Hematopoietic multipotent progenitor cell (in vitro differentiated cells): ENCODE measurements around the gene SNX27. TPM values are rescaled to one million over a fixed set of nuclear protein-coding genes. Genes with fewer than 3 reads are reported as not detected.
A peak's percentile ranks its signal among the peaks of the same experiment; 100 is the strongest.
"Not testable (repeated sequence)": the region's sequence is repeated elsewhere in the genome, so short reads cannot be mapped to it uniquely, and the experiment has no call there.

Experiments
- DNase-seq, 3 donors: peaks; one replicate each; pipeline ENCODE4 v3.0.0-alpha.2; 2011 to 2015; ENCODE audit warnings: low read depth in 2 of 3, low spot score in 2 of 3
- total RNA-seq: library from RNA; depleted of rRNA; stranded (reverse); fragments of >200 nt; gene quantifications from one replicate; pipeline ENCODE4 v1.2.3, GENCODE V29; 2012

SNX27 gene
- total RNA-seq, 1 donor: 11.8 TPM

DNA sequence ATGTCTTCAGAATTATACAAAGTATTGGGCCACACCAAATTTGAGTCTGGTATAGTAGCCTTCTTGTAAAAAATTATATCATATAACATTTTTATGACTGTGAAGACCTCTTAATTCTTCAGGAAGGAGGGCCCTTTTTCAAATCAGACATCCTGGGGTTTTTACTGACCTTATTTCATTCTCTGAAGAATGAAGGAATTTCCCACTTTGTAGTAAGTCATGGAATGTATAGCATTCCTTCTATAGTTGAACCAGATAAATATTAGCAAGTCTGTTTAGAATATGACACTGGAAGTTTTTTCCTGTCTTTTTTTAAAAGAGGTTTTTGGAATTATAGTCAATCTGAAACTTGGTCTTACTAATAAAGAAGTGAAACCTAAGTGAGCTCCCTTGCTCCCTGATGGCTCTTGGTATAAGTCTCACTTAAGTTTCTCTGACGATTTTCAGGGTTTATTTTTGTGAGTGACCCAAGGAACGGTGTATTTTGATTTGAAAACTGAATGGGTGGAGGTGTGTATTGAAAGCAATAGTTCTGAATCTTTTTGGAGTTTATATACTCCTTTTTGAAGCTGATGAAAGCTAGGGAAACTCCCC lies 23.7 kb downstream of the SNX27 start:
- no peak for DNase-seq

DNA sequence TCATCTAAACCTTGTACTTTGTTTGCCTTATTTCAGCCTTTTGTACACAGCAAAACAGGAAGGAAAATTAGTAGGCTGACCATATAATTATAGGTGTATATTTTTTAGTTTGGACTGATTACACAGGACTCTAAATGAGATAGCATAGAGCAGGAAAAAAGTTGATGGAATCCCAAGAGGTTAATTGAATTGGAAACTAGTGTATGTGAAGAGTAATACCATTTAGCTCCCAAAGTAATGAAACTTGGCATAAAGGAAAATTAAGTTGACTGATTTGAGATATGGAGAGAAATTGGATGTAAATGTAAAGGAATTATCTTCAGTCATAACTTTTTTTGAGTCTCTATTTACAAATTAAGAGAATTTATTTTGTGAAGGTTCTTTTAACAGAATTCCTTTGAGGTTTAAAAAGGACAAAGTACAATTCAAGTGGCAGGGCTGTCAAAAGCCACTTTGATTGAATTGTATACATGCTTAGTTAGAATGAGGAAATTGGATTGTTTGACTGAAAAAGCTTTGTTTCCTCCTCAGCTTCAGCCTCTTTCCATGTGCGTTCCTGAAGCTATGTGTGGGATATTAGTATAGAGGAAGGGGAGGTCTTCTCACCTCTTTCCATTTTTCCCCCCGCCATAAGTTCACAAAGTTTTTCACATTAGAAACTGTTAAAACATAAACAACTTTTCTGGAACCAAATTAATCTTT lies 26.4 kb downstream of the SNX27 start:
- DNase-seq: no peak

DNA sequence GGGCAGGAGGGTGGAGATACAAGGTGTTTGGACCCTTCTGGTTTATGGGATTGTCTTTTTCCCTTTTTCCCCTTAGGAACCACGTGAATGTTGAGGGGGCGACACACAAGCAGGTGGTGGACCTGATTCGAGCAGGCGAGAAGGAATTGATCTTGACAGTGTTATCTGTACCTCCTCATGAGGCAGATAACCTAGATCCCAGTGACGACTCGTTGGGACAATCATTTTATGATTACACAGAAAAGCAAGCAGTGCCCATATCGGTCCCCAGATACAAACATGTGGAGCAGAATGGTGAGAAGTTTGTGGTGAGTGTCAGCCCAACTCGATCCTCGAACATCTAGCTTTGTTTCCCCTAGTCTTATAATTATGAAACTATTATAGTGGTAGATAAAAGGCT lies 27.0 kb downstream of the SNX27 start:
- no peak for DNase-seq

DNA sequence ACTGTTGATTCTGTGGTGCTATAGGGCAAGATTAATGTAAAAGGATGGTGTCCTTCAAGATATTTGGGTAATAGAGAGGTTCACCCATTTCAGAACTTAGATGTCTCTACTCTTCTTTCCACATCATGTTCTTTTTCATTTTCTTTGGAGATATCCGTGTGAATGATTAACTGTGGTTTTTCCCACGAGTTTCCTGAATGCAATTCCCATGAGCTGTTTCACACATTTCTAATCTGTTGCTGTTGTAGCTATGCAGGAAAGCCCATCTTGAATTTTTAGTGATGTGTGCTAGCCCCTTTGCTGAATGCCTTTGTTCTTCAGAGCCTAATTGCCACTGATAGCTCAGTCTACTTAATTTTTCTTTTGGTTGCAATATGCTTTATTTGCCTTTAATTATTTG lies 27.6 kb downstream of the SNX27 start:
- no peak for DNase-seq

DNA sequence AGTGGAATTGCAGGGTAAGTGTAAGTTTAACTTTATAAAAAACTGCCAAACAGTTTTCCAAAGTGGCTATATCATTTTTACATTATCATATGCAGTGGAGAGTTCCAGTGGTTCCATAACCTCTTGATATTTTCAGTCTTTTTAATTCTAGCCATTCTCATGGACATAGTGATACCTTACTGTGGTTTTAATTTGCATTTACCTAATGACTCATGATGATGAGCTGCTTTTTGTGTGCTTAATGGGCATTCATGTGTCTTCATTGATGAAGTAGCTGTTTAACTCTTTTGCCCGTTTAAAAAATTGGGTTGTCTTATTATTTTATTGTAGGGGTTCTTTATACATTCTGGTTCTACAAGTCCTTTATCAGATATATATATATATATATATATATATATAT lies 29.4 kb downstream of the SNX27 start:
- no peak for DNase-seq

DNA sequence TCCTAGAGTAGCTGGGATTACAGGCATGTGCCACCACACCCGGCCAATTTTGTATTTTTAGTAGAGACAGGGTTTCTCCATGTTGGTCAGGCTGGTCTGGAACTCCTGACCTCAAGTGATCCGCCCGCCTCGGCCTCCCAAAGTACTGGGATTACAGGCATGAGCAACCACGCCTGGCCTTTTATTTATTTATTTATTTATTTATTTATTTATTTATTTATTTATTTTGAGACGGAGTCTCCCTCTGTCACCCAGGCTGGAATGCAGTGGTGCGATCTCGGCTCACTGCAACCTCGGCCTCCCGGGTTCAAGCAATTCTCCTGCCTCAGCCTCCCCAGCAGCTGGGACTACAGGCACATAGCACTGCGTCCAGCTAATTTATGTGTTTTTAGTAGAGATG lies 31.2 kb downstream of the SNX27 start:
- DNase-seq: not testable (repeated sequence)

DNA sequence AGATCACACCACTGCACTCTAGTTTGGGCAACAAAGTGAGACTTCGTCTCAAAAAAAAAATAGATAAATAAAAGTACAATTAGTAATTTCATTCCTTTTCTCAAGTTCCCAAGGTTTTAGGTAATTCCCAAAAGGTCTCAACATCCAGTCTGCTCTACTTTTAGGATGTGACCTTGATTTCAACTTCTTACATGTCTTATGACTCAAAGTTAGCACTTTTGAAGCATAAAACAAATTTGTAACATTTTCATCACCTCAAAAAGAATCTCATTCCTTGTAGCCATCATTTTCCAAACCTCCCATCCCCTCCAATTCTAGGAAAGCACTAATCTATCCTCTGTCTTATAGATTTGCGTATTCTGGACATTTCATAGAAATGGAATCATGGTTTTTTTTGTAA lies 32.2 kb downstream of the SNX27 start:
- no peak for DNase-seq

DNA sequence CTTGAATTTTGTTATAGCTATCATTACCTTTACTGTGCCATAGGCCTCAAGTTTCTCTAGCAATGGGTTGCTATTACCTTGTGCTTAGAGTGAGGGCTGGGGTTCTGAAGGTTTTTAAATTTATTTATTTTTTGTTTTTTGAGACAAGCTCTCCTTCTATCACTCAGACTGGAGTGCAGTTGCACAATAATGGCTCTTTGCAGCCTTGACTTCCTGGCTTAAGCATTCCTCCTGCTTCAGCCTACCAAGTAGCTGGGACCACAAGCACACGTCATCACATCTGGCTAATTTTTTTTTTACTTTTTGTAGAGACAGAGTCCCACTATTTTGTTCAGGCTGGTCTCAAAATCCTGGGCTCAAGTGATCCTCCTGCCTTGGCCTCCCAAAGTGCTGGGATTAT lies 41.5 kb downstream of the SNX27 start:
- DNase-seq: peak in 1 of 3 donors; percentile 29

DNA sequence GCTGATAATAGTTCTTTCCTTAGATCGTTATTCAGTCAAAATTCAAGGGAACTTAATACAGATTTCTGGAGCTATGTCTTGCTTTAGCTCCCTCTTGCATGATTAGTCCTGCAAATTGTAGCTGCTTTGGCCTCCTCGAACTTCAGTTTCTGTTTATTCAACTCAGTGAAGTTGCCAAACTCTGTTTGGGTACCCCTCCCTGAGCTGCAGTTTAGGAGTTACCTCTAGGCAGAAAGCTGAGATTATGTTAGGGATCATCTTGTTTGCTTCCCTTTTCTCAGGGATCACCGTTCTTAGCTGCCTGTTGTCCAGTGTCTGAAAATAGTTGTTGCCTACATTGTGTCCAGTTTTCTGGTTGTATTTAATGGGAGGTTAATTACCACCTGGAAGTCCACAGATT lies 43.5 kb downstream of the SNX27 start:
- no peak for DNase-seq

DNA sequence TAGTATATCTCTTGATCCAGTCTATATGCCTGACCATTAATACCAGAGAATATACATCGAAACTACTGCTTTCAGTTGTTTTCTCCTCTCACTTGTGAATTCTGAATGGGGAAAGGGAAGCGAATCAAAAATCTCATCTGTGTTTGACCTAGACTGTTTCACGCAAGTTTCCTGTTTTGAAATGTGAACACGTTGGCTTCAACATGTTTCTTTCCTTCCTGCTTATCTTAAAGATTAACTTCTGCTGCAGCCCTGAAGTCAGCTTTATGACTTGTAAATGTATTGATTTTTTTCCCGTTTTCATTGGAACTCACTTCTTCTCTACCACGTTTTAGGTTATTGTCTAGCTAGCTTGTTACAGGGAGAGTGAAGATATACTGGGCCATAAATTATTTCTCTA lies 49.9 kb downstream of the SNX27 start:
- peak in 1 of 3 donors; percentile 38 for DNase-seq

DNA sequence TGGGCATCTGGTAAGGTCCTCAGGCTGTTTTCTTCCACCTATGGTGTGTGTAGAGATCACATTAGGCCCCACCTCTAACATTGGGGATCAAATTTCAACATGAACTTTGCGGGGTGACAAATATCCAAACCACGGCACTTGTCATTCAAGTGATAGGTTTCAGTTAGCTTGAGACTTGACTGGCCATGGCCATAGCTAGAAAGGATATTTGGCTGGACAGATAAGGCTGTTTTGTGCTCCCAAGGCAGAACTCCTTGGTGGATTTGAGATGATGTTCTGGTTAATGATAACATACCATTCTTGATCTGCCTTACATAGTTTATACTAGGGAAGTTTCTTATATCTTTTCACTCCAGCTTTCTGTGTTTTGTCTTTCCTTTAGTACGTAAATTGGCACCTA lies 56.2 kb downstream of the SNX27 start:
- no peak for DNase-seq

DNA sequence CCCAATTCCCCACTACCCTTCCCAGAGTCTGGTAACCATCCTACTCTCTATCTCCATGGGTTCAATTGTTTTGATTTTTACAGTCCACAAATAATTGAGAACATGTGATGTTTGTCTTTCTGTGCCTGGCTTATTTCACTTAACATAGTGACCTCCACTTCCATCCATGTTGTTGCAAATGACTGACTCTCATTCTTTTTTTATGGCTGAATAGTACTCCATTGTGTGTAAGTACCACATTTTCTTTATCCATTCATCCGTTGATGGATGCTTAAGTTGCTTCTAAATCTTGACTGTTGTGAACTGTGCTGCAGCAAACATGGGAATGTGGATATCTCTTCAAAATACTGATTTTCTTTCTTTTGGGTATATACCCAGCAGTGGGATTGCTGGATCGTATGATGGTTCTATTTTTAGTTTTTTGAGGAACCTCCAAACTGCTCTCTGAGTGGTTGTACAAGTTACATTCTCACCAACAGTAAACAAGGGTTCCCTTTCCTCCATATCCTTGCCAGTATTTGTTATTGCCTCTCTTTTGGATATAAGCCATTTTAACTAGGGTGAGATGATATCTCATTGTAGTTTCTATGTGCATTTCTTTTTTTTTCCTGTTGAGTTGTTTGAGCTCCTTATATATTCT lies 58.3 kb downstream of the SNX27 start:
- DNase-seq: not testable (repeated sequence)

DNA sequence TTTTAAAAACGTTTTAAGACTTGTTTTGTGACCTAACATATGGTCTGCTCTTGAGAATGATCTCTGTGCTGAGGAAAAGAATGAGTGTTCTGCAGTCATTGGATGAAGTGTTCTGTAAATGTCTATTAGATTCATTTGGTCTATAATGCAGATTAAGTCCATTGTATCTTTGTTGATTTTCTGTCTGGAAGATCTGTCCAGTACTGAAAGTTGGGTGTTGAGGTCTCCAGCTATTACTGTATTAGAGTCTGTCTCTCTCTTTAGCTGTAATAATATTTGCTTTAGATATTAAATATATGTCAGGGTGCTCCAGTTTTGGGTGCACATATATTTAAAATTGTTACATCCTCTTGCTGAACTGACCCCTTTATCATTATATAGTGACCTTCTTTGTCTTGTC lies 61.6 kb downstream of the SNX27 start:
- DNase-seq: no peak

DNA sequence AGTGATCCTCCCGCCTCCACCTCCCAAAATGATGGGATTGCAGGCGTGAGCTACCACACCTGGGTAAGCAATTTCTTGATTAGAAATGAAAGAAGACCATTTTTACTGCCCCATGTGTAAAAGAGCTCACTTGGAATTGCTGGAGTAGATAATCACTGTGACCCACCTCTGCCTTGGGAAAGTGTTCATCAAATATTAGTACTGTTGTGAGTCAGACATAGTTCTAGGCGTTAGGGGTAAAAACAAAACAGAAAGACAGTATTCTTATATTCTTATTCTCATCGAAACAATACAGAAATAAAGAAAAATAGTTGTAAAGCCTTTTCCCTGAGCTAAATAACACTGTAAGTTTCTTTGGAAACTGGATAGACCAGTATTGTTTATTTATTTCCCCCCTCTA lies 68.5 kb downstream of the SNX27 start:
- DNase-seq: no peak

DNA sequence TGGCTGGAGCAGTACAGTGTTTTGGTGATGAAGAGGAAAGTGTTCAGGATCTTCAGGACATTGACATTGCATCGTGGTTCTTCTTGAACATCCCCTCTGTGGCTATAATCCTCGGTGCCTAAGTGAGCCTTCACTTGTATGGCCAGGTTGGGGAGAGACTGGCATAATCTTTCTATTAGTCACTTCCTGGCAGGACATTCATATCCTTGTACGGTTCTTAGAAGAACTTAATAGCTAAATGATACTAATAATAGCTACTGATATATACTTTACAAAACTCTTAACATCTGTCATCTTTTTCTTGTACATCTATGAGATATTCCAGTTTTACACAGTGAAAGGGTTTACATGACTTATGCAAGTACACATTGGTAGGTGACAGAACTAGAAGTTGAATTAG lies 69.0 kb downstream of the SNX27 start:
- no peak for DNase-seq

DNA sequence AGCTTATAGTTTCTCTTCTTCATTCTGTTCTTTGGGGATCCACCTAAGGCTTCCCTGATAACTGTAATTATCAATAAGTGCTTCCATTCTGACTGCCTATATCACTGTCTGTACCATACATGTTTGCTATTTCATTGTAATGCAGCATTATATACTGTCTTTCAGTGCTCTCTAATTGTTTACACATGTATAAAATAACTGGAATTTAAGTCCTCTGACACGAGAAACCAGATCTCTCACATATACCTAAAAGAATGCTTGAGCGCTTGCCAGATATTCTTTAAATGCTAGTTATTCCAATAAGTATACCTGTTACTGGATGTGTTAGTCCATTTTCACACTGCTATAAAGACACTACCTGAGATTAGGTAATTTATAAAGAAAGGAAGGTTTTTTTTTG lies 70.1 kb downstream of the SNX27 start:
- DNase-seq: no peak

DNA sequence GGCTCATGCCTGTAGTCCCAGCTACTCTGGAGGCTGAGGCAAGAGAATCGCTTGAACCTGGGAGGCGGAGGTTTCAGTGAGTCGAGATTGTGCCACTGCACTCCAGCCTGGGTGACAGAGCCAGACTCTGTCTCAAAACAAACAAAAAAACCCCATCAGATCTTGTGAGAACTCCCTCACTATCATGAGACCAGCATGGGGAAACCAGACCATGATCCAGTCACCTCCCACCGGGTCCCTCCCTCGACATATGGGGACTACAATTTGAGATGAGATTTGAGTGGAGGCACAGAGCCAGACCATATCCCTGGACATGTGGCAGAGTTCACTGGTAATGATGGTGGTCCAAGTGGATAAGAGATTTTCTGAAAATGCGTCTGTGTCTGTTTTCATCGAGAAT lies 71.1 kb downstream of the SNX27 start:
- DNase-seq: not testable (repeated sequence)

DNA sequence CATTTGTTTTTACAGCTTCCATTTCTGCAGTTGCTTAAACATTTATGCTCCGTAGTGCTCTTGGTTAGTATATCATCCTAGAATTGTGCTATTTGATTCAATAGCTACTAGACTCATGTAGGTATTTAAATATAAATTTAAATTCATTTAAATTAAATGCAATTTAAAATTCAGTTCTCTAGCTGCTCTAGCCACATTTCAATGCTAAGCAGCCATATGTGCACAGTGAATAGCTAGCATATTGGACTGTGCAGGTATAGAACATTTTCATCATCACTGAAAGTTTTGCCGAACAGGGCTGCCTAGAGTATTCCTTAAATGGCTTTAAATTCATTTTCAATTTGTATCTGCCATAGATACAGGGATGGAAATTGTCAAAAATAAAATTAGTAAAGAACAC lies 72.3 kb downstream of the SNX27 start:
- DNase-seq: no peak

DNA sequence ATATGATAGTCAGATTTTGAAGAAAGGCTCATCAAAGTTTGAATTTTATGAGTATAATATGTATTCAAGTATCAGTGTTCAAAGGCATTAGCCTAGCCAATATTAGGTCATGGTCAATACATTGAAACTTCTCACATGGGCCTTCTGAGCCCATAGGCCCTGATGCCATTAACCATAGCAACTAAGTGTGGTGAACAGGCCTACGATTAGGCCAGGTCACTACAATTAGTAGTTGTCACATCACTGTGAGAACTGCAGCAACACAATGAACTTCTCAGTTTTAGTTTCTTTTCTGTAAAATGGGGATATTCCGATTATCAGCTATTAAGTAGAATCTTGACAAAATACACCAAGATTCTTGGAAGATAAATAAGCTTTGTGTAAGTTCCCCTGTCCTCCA lies 74.7 kb downstream of the SNX27 start:
- no peak for DNase-seq

DNA sequence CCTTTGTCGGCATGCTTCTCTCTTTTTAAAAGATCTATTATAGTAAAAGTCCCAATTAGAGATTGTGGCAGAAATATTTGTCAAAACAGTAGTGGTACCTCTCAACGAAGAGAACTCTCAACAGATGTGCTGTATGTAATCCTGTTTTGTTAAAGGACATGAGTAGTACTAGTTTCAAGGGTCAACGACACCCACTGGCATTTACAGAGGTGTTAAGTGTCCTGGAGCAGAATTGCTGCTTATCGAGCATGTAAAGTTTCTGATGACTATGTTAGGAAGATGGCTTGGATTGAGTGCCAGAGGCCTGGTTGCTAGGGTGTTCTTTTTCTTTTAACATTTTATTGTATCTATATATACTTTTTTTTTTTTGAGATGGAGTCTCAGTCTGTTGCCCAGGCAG lies 77.6 kb downstream of the SNX27 start:
- no peak for DNase-seq

DNA sequence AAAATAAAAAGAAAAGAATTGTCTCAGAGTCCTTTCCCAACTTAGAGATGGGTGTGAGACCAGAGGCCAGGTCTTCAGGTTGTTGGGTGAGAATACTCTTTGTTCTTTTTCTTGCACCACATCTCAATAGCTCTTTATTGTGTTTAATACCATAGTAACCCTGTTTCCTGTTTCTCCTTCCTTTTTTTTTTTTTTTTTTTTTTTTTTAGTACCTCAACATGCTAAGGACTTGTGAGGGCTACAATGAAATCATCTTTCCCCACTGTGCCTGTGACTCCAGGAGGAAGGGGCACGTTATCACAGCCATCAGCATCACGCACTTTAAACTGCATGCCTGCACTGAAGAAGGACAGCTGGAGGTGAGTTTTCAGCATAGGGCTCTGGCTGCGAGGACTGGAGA lies 80.4 kb downstream of the SNX27 start:
- peak in 2 of 3 donors; percentile 29 to 50 for DNase-seq

DNA sequence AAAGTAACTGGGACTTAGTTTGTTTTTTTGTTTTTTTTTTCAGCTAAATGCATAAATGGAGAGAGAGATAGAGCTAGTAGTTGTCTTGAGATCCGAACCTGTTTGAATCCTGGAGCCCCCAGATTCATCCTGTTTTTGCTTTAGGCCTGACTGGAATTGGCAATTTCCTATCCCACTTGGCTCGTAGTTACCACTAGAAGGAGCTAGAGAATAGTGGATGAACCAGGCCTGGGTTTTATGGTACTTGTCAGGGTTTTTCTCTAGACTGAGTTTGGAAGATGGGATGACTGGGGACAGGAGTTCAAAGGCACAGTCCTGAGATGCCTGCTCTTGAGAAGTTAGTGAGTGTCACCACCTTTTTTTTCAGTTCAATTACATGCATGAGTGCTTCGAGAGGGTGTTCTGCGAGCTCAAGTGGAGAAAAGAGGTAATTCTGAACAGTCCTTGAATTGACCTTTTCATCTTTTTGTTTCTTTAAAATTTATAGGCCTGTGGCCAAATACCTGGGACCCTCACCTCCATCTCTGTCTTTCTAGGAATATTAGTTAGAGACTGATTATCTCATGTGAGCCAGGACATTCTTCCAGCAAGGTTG lies 81.3 kb downstream of the SNX27 start:
- peak in 1 of 3 donors; percentile 23 for DNase-seq
